TTC549 (cell line): ENCODE results near the gene CHAF1B.
"Not testable (repeated sequence)": the region's sequence is repeated elsewhere in the genome, so short reads cannot be mapped to it uniquely, and the experiment has no call there.

Experiments used
- FAIRE-seq: peaks from 2 replicates; lab custom pipeline; 2012; peaks lifted over from hg19 to GRCh38; lab: Jason Lieb, UNC

Gene CHAF1B

DNA sequence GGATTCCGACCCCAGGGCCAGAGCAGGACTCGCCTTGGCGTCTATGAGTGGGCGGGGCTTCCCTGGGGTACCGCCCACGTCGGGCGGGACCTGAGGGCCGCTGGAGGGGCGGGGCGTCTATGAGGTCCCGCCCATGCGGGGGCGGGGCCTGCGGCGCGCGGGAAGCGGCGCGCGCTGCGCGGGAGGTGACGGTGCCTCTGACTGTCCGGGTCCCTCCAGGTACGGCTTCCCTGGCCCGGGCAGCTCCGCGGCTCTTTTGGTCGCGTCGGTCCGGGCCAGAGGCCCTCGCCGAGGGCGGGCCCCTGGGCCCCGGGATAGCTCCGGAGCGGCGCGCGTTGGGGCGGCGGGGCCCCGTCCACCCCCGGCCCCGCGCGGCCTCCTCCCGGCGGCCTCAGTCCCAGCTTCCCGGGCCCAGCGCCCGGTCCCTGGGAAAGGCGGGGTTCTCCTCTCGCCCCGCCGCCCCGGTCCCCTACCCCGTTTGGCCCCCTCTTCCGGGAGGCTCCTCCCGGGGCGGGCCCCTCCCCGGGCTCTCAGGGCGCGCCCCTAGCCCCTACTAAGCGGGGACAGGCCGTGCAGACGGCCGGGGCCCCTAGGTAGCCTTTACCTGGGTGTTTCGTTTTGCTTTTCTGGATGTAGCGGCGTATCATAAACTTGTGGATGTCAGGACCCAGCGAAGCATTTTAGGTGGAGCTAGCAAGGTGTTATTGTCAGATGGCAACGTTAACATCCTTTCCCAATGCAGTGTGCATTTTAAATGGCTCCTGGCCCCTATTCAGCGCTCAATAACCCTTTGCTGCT is at the start of gene CHAF1B:
CHAF1B (plus strand) TSS at position 160 of the 798 bp plus-strand sequence. CDS start 745 bp downstream, outside the sequence.
- no peak for FAIRE-seq

DNA sequence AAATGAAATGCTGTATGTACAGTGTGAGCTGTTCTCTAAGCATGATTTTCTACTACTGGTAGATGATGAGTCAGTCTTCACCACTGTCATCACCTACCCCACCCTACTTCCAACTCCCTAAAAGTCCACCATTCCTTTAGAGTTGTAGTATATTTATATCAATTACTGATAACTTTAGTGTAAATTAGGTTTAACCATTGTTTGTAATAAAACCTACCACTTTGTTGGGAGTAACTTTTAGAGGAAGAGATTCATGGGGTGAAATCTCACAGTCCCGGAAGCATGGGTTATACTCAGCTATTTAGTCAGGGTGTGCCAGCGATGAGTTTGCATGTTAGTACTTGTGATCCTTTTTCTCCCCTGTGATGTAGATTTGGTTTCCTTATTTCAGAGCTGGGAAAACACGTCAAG is 48.1 kb upstream of the CHAF1B start:
- no peak for FAIRE-seq

DNA sequence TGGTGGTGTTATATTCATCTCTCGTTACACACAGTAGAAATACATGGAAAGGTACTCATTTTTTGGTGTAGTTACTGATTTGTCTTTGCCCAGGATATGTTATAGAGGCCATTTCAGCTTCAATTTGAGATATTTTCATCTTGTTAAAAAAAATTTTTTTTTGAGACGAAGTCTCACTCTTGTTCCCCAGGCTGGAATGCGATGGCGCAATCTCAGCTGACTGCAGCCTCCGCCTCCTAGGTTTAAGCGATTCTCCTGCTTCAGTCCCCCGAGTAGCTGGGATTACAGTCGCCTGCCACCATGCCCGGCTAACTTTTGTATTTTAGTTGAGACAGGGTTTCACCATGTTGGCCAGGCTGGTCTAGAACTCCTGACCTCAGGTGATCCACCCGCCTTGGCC is 46.2 kb upstream of the CHAF1B start:
- FAIRE-seq, result no peak

DNA sequence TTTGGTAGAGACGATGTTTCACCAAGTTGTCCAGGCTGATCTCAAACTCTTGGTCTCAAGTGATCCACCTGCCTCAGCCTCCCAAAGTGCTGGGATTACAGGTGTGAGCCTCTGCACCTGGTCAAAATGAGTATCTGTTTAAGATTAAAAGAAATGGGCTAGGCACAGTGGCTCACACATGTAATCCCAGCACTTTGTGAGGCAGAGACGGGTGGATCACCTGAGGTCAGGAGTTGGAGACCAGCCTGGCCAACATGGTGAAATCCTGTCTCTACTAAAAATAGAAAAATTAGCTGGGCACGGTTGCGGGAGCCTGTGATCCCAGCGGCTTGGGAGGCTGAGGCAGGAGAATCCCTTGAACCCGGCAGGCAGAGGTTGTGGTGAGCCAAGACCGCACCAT is 42.6 kb upstream of the CHAF1B start:
- FAIRE-seq, result not testable (repeated sequence)

DNA sequence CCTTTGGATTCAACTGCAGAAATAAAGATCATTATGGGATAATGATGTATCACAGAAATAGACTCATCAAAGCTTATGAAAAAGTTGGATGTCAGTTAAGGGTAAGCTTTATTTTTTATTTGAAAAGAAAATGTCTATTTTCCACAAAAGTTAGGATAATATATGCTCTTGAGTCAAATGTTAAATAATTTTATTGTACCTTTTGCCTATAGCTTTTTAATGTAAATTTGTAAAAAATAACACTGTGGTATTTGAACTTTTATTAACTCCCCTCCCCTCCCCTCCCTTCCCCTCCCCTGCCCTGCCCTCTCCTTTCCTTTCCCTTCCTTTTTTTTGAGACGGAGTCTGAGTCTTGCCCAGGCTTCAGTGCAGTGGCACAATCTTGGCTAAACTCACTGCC is 40.3 kb upstream of the CHAF1B start:
- FAIRE-seq, result no peak

DNA sequence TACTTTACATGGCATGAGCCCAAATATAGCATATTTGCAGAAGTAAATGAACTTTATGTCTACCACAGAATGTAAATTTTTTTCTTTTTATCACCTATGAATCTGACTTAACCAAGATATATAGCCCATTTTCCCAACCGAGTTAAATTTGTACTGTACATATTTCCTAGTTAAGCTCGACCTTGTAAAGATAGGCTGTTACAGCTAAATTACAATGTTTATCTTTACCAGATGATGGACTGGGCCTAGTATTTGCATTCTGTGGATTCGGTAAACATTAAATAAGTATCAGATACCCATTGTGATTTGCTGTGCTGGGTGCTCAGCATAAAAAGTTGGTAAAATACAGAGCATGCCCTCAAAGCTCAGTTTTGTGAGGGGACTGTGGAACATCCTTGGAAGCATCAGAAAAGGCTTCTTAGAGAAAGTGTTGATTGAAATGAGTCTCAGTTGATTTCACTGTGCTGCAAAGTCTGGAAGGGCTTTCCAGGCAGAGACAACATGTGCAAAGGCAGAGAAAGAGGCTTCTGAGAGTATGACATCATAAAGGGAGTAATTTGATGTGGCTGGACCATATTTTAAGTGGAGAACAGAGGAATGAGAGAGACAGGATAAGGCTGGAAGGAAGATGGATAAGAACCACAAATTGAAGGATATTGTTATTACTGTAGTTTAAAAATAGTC is 37.8 kb upstream of the CHAF1B start:
- FAIRE-seq, result no peak

DNA sequence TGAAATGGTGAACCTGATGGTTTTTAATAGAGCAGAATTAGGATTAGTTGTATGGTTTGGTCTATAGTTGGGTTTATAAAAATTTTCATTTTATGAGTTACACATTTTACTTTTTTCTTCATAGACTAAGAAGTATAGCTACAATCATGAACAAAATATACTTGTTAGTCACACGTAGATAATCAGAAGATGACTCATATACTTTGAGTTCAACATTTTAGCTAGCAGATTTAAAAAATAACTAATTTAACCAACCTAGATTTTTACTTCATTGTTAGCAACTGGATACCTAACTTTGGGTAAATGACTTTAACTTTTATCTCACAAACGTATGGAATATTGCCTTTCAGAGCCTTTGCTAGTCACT is 37.2 kb upstream of the CHAF1B start:
- FAIRE-seq, result no peak

DNA sequence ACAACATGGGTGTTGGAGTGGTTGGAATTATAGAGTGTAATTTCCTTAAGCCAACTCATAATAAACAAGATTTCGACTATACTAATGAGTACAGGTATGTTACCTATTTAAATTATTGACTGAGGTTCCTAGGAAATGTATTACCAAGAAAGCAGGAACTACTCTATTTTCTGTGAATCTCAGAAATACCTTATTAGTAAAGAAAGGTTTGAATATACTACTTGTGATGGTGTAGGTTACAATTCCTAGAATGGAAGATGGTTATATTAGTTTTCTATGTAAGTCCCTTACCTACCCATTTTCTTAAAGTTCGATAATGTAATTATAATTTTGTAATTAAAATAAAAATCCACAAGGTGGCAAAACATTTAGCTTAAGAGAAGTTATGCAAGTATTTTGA is 35.9 kb upstream of the CHAF1B start:
- no peak for FAIRE-seq

DNA sequence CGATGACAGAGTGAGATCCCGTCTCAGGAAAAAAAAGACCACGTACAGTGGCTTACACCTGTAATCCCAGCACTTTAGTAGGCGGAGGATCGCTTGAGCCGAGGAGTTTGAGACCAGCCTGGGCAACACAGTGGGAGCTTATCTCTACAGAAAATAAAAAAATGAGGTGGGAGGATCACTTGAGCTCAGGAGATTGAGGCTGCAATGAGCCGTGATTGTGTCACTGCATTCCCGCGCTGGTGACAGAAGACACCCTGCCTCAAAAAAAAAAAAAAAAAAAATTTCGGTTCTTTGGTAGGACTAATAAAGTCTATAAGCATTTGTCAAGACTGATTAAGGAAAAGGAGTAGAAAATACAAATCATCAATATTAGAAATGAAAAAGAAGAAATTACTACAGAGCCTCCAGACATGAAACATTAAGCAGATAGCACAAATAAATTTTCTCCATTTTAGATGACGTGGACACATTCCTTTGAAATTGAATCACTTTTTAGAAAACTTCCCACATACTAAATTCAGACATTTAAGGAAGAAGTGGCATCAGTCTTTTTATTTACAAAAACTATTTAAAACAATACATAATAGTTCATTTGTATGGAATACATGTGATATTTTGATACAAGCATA is 34.8 kb upstream of the CHAF1B start:
- no peak for FAIRE-seq

DNA sequence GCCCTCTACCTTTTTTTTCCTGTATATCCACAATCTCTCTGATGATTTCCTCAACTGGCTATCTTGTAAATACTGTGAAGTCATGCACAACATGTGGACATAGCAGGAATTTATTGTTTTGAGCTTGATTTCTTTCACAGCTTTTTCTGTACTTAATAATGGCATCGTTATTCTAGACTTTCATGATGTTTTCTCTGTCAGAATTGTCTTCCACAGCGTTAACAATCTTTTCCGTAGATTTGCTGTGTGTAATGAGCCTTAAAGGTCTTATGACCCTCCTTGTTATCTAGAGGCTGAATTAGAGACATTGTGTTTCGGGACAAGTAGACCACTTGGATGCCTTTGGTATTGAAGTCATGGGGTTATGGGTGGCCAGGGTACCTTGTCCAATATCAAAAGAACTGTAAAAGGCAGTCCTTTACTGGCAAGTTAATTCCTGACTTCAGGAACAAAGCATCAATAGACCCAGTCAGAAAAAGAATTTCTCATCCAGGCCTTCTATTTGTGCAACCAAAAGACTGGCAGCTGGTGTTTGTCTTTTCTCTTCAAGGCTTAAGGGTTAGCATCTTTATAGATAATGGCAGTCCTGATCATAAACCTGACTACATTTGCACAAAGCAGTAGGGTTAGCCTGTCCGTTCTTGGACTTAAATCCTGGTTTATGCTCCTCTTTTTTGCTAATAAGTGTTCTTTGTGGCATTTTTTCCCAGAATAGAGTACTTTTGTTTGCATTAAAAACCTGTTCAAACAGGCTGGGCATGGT is 30.1 kb upstream of the CHAF1B start:
- no peak for FAIRE-seq

DNA sequence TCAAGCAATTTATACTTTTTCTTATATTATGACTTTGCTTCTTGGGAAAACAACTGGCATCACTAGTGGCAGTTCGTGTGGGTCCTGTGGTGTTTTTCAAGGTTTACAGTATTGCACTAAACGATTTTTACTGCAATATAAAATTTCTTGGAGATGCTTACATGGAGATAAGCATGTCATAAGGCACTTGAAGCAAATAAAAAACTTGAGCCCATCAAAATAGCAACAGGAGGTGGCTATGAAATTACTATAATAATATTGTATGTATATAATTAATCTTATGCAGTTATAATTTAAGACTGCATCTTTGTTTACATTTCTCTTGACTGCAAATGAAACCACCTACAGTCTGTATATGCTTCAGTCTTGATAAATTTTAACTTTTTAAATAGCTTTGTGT is 29.3 kb upstream of the CHAF1B start:
- no peak for FAIRE-seq

DNA sequence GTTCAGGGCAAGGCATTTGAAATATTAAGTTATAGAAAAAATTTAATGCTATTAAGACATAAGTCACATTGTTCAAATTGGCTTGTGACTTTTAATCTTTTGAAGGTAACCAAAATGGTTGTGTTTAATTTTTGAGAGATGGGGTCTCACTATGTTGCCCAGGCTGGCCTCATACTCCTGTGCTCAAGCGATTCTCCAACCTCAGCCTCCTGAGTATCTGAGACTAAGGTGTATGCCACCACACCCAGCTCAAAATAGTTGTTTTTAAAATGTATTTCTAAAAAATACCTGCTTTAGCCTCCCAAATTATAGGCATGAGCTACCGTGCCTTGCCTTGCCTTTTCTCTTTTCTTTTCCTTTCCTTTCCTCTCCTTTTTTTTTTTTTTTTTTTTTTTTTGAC is 26.0 kb upstream of the CHAF1B start:
- no peak for FAIRE-seq

DNA sequence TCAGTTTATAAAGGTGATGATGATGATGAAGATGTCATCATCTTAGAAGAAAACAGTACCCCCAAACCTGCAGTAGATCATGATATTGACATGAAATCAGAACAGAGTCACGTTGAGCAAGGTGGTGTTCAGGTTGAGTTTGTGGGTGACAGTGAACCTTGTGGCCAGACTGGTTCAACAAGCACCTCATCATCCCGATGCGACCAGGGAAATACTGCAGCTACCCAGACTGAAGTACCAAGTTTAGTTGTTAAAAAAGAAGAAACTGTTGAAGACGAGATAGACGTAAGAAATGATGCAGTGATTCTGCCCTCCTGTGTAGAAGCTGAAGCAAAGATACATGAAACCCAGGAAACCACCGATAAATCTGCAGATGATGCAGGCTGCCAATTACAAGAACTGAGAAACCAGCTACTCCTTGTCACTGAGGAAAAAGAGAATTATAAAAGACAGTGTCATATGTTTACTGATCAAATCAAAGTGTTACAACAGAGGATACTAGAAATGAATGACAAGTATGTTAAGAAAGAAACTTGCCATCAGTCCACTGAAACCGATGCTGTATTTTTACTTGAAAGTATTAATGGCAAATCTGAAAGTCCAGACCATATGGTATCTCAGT is 16.0 kb upstream of the CHAF1B start:
- no peak for FAIRE-seq

DNA sequence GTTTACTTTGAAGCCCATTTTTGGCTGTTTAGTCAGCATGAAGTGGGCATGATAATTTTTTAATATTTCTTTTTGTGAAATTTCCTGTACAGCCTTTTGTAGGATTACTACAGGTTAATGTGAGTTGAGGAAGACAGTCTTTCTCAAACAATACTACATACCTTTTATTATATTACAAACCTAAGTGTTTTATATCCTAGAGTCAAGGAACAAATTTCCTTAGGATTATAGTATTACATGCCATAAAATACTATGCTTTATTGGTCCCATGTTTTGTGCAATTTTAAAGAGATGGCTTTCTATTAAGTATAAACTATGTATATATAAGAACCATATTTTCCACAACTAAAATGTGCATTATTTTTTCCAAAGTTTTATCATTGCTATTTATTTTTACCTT is 9.2 kb upstream of the CHAF1B start:
- no peak for FAIRE-seq

DNA sequence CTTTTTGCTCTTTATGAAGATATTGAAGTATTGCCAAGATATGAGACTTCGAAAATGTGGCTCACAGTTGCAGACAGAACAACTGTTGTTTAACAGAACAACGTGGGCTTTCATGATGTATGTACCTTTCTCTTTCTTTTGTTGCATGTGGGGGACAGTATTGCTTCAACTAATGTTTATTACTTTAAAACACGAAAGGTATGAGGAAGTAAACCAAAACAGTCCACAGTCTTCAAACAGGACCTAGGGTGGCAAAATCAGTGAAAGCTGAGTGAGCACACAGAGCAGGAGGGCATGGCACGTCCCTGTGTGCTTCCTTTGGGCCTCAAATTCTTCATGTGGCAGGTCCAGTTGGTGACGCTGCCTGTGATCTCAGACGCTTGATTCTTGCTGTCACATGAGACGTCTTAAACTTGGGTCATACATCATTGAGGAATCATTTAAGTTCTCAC is 7.8 kb upstream of the CHAF1B start:
- no peak for FAIRE-seq

DNA sequence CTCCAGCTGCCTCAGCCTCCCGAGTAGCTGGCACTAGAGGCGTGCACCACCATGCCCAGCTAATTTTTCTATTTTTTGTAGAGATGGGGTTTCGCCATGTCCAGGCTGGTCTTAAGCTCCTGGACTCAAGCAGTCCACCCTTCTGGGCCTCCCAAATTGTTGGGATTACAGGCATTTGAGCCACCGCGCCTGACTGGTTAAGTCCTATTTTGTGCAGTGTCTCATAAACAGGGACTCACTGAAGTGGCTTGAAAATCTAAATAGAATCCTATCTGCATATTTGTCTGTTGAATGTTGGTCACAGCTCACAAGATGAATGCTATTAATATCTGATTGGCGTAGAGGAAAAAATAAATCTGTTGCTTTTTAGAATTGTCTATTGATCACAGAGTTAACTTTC is 5.9 kb upstream of the CHAF1B start:
- FAIRE-seq, result no peak

DNA sequence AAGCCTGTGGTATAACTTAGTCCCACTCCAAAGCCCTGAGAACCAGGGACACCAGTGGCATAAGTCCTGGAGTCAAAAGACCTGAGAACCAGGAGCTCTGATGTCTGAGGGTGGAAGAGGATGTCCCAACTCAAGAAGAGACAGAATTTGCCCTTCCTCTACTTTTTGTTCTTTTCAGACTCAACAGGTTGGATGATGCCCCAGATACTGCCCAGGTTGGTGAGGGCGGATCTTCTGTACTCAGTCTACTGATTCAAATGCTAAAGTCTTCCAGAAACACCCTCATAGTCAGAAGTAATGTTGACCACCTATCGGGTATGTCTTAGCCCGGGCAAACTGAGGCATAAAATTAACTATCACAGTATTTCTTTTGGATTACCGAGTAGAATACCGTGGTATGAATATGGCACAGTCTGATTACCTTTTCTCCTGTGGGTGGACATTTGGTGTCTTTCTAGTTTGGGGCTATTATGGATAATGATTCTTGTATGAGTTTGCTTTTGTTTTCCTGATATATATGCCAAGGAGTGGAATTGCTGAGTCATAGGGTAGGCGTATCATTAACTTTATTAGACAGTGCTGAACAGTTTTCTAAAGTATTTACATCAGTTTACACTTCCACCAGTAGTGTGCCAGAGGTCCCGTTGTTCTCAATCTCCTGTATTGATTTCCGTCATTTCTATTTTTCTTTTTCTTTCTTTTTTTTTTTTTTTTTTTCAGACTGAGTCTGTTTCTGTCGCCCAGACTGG is 3.2 kb upstream of the CHAF1B start:
- FAIRE-seq, result no peak

DNA sequence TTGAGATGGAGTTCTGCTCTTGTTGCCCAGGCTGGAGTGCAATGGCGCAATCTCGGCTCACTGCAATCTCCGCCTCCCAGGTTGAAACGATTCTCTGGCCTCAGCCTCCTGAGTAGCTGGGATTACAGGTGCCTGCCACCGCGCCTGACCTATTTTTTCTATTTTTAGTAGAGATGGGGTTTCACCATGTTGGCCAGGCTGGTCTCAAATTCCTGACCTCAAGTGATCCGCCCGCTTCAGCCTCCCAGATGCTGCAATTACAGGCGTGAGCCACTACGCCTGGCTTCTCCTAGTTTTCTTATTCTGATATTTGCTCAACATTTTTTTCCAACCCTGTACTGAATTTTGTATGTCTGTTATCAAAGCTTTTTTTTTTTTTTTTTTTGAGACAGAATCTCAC is 2.5 kb upstream of the CHAF1B start:
- not testable (repeated sequence) for FAIRE-seq

DNA sequence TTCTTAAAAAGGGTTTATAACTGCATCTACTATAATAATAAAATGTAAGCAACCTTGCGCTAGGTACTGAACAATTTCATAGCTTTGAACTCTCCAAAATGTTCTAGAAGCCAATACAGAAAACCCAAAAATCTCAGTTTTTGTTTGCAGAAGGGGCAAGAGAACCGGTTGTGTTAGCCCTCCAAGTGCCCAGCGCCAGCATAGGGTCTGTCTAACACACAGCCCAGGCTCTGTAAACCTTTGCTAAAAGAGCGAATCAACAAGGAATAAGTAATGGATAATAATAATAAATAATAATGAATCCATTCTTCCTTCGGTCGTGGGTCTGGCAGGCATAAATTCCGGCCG is 333 bp upstream of the CHAF1B start:
- no peak for FAIRE-seq

DNA sequence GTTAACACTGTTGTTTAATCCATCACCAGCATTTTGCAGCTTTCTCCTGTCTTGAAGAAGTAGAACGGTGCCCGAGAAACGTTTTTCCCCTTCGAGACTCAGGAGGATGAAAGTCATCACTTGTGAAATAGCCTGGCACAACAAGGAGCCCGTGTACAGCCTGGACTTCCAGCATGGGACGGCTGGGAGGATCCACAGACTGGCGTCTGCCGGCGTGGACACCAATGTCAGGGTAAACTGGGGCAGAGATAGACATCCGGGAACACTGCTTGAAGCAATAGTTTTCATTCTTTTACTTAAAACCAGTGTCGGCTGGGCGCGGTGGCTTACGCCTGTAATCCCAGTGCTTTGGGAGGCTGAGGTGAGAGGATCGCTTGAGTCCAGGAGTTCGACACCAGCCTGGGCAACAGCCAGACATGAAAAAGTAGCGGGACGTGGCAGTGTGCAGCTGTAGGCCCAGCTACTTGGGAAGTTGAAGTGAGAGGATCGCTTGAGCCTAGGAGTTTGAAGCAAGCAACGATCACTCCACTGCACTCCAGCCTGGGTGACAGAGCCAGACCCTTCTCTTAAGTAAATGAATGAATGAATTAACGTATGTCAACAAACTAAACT is 945 bp downstream of the CHAF1B start:
- no peak for FAIRE-seq

DNA sequence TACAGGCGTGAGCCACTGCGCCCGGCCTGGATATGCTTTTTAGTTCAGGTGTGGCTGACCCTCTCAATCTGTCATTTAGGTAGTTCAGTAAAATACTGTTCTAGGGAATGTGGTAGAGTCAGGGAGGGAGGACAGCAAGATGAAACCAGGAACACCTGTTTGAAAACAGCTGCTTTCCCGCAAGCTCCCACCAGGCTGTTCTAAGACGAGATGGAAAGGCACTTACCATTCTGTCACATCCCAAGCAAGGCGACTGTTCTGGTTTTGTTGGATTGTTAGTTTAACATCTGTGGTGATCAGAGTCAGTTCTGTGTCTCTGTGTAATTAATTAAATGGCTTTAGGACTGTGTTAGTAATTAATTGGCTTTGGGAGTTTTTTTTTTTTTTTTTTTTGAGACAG is 2.9 kb downstream of the CHAF1B start:
- no peak for FAIRE-seq
